ENCODE measurements around the gene BTBD9.
A peak's percentile ranks its signal among the peaks of the same experiment; 100 is the strongest.
"Not testable (repeated sequence)": the region's sequence is repeated elsewhere in the genome, so short reads cannot be mapped to it uniquely, and the experiment has no call there.

BTBD9 gene

GRCh38 chr6:38477680-38478260, 162.0 kb downstream of the BTBD9 start:
- DNase-seq = no peak

- DNase-seq = no peak
Measured at GRCh38 chr6:38476888-38477287, 162.8 kb downstream of the BTBD9 start.

- no peak for DNase-seq
Measured at GRCh38 chr6:38476141-38476540, 163.6 kb downstream of the BTBD9 start.

GRCh38 chr6:38470548-38470947, 169.2 kb downstream of the BTBD9 start:
- no peak for DNase-seq

- DNase-seq = no peak
Measured at GRCh38 chr6:38467566-38467965, 172.2 kb downstream of the BTBD9 start.

GRCh38 chr6:38460186-38460585, 179.5 kb downstream of the BTBD9 start:
- DNase-seq = no peak

- no peak for DNase-seq
Measured at GRCh38 chr6:38459291-38459690, 180.4 kb downstream of the BTBD9 start.

- DNase-seq = no peak
Measured at GRCh38 chr6:38453861-38454260, 185.9 kb downstream of the BTBD9 start.

GRCh38 chr6:38452816-38453660, 186.7 kb downstream of the BTBD9 start:
- DNase-seq = no peak

- no peak for DNase-seq
Measured at GRCh38 chr6:38450717-38451116, 189.0 kb downstream of the BTBD9 start.

GRCh38 chr6:38445925-38446324, 193.8 kb downstream of the BTBD9 start:
- DNase-seq = no peak

- DNase-seq = no peak
Measured at GRCh38 chr6:38445336-38445735, 194.4 kb downstream of the BTBD9 start.

GRCh38 chr6:38443352-38444144, 196.2 kb downstream of the BTBD9 start:
- no peak for DNase-seq

- no peak for DNase-seq
Measured at GRCh38 chr6:38438097-38438496, 201.6 kb downstream of the BTBD9 start.

- DNase-seq = no peak
Measured at GRCh38 chr6:38436726-38437465, 202.8 kb downstream of the BTBD9 start.

GRCh38 chr6:38435330-38435729, 204.4 kb downstream of the BTBD9 start:
- no peak for DNase-seq

- DNase-seq = no peak
Measured at GRCh38 chr6:38434051-38434450, 205.7 kb downstream of the BTBD9 start.

- no peak for DNase-seq
Measured at GRCh38 chr6:38432479-38432878, 207.2 kb downstream of the BTBD9 start.

- DNase-seq = no peak
Measured at GRCh38 chr6:38432079-38432478, 207.7 kb downstream of the BTBD9 start.

- no peak for DNase-seq
Measured at GRCh38 chr6:38429546-38429945, 210.2 kb downstream of the BTBD9 start.

GRCh38 chr6:38427492-38428210, 212.1 kb downstream of the BTBD9 start:
- DNase-seq = peak; percentile 87

- not testable (repeated sequence) for DNase-seq
Measured at GRCh38 chr6:38425788-38426488, 213.8 kb downstream of the BTBD9 start.

All from NCI-H748 treated with DMSO at 0.1 percent for 48 hours (cell line).